HG03103 (cell line): ENCODE results near the gene RIT1.

ENCODE experiments used
- ATAC-seq: cut with Tn5 transposase; IDR thresholded peaks from one replicate; pipeline ENCODE4 v1.9.1; 2021; ENCODE audit warnings: low read depth; ENCODE audit not compliant: unreplicated experiment

RIT1 gene, protein sequence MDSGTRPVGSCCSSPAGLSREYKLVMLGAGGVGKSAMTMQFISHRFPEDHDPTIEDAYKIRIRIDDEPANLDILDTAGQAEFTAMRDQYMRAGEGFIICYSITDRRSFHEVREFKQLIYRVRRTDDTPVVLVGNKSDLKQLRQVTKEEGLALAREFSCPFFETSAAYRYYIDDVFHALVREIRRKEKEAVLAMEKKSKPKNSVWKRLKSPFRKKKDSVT

DNA sequence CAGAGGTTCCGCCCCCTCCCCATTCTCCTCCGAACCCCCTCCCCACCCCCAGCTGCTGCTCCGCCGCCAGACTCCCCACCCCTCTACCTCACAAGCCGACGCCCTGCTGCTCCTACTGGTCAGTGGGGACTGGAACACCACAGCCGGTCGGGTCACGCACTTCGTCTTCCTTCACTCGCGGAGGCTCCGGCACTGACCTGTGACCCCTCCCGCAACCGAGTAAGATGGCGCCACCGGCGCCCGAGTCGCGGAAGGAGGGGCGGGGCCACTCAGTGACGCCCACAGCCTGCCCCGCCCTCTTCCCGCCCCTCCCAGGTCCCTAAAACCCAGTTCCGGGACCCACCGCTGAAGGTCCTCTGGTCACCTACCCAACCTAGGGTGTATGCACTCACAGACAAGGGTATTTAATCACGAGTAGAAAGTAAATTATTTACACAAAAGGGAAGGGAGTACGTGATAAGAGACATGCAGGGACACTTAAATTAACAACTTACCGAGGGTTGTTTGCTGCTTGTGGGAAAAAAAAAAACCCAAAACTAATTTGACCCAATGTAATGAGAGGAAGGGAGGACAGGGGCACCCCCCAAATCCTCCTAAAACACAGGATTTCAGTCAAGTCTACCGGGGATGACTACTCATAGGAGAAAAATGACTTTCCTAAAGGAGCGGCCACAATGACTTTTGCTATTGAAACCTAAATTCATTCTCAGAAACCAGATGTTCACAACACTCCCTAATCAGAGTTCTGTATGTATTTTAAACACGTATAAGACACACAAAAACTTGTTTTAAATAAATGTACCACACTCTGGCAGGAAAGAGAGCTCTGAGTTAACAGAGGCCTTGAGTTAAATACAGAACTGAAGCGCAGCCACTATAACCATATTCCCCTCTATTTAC lies at the start of gene RIT1:
Gene RIT1, minus strand, starts transcription at position 194 of the 900 bp plus-strand sequence. CDS start 588 bp downstream, outside the sequence.
- ATAC-seq = no peak

DNA sequence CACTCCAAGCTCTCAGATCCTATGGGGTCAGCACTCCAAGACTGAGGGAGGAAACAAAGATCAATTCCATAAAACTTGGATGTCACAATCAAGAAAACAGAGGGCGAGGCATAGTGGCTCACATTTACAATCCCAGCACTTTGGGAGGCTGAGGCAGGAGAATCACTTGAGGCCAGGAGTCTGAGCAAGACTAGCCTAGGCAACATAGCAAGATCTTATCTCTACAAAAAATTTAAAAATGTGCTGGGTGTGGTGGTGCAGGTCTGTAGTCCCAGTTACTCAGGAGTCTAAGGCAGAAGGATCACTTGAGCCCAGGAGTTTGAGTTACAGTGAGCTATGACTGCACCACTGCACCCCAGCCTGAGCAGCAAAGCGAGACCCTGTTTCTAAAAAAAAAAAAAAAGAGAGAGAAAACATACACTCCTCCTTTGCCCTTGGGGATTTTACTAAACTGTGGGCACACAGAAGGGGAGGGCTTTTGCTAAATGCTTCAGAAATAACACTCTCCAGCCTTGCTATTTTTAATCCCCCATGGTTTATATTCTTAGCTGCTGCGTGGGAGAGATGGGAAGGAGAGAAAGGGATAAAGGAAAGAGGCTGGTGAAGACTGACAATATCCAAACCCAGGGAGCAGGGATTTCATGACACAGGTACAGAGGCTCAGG lies 49.1 kb upstream of the RIT1 start:
- no peak for ATAC-seq

DNA sequence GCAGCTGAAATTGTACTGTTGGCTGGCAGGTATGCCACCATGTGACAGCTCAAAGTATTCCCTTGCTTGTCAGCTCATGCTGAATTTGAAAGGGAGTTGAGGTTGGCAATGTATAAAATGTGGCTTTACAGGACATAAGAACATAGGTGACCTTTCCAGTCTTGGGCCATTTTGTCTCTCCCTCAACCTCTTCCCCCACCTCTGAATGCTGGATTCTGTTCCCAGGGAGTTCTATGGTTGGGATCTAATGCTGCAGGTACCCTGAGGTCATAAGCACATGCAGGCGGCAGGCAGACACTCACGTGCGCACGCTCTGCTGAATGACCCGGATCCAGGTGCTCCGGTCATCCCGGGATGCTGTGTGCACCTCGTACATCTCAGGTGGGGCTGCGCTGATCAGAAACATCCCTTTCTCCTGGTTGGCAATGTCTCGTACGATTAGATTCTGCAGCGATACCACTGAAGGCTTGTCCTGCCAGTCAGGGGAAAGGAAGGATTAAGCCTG lies 46.3 kb upstream of the RIT1 start:
- ATAC-seq = no peak

DNA sequence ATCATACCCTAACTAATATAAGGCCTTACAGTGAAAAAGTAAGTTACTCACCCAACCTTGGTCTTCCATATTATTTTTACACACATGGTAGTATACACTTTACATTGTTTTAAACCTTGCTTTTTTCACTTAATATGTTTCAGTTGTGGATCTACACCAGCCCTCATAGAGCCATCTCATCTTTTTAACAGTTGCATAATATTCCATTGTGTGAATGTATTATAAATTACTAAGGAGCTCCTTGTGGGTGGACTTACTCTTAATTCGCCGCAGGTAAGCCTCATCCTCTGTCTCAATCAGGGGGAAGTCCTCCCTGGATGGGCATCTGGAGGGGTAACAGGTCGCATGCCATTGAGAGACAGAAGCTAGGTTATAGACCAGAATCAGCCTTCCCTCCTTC lies 43.5 kb upstream of the RIT1 start:
- no peak for ATAC-seq

DNA sequence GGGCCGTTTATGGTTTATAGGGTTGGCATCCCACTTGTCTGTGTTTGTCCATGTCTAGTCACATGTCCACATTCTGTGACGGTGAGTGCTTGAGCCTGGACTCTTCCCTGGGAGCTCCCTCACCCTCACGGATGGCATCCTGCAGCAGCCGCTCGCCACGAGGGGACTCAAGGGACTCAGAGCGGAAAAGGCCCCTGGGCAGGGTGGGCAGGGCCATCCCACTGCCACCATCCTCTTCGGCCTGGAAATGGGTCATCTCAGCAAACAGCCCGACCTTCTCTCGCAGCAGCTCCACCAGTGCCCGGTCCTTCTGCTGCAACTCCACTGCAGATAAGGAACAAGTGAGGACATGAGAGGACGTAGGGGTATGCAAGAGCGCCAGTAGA lies 41.3 kb upstream of the RIT1 start:
- no peak for ATAC-seq

DNA sequence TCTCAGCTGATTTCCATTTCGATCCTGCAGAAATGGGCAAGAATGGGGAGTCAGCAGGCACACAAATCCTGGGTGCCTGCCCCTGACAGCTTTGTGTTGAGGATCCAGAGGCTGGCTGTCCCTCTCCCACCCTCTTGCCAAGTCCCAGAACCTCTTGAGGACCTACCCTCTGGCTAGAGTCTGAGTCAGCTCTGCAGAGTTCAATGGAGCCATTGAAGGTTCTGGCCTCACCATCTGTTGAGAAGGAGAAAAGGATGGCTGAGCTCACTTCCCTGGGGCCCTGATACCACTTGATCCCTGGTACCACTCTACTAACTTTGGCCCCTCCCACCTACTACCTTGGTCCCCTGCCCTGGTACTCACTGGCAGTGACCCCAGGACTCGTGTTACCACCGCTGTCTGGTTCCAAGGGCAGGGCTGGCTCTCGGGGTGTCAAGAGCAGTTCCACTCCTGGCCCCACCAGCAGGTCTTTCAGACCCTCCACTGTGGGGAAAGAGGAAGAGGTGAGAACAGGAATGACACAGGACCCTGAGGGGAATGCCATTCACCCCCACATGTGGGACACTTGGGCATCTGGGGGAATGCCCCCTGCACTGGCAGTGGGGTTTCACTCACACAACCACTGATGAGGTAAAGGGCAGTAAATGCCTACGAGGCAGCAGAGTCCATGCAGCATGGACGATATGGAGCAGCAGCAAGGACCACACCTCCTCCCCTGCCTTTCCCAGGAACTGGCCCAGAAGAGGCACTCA lies 40.8 kb upstream of the RIT1 start:
- ATAC-seq = no peak

DNA sequence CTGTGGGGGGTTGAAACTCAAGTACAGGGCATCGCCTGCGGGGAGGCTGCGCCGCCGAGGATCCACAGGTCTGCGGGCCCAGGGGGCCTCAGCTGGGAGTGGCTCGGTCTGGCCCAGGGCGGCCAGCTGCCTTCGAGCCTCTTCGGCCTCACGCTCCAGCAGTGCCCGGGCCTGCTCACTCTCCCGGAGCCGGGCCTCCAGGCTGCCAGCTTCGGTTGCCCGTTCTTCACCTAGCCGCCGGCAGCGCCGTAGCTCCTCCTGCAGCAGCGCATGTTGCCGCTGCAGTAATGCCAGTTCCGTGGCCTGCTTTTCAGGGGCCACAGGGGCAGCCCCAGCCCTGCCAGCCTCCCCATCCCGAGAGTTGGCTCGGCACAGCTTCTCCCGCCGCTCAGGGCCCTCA lies 39.7 kb upstream of the RIT1 start:
- ATAC-seq = no peak

DNA sequence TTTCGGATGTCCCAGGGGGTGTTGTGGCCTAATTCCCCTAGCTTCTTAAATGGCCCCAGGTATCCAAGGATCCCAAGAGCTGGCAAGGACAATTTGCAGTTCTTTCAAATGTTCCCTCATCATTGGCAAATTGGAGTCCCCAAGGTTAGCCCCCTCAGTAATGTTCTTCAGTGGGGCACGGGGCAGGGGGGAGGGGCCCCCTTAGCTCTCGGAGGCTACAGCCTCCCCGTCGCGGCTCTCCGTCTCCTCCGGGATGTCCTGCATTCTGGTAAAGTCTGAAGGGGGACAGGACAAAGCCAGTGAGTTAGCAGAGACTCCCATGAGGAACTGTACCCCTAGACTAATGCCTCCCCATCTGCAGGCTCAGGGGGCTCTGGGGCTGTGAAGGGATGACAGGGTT lies 36.6 kb upstream of the RIT1 start:
- no peak for ATAC-seq

DNA sequence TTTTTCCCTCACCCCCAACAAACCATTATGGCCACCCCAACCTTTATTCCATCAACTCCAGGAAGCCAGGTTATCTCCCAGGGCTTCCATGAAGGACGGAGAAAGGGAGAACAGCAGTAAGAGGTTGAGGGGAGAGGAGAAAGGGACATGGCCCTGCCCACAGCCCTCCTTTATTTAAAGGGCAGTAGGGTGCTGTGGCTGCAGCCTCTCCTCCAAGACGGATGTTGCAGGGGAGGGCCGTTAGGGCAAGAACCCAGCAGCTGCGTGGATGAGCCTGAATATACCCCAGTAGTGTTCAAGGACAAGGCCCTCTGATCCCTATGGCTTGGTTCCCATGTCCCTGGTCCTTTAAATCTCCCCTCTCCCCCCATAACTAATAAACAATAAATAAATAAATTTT lies 36.1 kb upstream of the RIT1 start:
- ATAC-seq = no peak

DNA sequence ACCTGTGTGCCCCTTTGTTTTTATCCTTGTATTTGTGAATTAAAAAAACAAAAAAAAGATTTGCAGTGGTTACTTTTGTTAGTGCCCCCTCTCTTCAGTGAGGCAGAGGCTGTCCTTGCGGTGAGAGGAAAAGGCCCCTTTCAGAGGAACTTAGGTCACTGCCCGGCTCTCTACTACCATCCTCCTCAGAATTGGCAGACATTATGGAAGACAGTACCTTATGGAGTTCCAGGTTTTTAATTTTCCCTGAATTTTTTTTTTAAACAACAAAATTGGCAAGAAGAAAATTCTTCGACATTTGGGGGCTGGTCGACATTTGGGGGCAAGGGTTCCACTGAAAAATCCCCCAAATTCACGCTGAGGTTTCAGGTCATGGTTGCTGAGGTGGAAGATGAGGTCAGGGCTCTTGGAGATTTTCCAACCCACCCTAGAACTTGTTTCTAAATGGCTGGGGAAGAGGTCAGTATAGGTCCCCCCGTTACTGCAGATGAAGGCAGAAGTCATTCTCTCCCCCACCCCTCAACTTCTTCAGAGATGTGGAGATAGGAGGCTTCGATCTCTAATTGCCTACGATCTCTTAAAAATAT lies 35.6 kb upstream of the RIT1 start:
- peak; percentile 7 for ATAC-seq

DNA sequence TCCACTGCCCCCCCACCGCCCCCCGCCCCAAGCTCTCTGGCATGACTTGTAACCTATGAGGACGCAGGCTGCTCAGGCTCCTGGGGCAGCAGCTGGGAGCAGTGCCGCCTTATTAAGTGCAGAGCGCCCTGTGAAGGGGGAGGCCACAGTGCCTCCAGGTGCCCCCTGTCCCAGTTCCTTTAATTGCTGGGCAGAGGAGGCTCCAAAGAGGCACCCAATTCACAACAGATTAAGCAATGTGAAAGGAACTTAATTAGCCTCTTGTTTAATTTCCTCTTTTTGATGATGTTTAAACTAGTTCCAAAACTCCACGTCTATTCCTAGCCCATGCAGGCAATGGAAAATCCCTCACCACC lies 33.3 kb upstream of the RIT1 start:
- no peak for ATAC-seq

DNA sequence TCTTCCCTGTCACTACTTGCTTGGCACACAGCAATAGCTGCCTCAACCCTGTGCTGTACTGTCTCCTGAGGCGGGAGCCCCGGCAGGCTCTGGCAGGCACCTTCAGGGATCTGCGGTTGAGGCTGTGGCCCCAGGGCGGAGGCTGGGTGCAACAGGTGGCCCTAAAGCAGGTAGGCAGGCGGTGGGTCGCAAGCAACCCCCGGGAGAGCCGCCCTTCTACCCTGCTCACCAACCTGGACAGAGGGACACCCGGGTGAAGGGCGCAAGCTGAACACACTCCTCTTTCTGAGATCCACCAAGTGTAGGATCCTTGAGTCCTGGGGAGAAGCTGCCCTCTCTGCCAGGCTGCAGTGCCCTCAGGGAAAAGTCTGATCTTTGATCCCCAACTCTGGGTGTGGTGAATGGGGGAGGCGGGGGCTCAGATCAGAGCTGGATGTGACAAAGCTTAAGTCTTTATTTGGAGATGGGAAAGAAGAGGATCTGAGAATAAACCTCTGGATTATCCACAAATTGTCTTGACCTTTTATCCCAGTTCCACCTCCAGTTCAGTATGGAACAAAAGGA lies 31.5 kb upstream of the RIT1 start:
- ATAC-seq = no peak

DNA sequence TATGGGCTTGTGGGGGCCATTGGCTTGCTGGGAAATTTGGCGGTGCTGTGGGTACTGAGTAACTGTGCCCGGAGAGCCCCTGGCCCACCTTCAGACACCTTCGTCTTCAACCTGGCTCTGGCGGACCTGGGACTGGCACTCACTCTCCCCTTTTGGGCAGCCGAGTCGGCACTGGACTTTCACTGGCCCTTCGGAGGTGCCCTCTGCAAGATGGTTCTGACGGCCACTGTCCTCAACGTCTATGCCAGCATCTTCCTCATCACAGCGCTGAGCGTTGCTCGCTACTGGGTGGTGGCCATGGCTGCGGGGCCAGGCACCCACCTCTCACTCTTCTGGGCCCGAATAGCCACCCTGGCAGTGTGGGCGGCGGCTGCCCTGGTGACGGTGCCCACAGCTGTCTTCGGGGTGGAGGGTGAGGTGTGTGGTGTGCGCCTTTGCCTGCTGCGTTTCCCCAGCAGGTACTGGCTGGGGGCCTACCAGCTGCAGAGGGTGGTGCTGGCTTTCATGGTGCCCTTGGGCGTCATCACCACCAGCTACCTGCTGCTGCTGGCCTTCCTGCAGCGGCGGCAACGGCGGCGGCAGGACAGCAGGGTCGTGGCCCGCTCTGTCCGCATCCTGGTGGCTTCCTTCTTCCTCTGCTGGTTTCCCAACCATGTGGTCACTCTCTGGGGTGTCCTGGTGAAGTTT lies 30.8 kb upstream of the RIT1 start:
- ATAC-seq = no peak

DNA sequence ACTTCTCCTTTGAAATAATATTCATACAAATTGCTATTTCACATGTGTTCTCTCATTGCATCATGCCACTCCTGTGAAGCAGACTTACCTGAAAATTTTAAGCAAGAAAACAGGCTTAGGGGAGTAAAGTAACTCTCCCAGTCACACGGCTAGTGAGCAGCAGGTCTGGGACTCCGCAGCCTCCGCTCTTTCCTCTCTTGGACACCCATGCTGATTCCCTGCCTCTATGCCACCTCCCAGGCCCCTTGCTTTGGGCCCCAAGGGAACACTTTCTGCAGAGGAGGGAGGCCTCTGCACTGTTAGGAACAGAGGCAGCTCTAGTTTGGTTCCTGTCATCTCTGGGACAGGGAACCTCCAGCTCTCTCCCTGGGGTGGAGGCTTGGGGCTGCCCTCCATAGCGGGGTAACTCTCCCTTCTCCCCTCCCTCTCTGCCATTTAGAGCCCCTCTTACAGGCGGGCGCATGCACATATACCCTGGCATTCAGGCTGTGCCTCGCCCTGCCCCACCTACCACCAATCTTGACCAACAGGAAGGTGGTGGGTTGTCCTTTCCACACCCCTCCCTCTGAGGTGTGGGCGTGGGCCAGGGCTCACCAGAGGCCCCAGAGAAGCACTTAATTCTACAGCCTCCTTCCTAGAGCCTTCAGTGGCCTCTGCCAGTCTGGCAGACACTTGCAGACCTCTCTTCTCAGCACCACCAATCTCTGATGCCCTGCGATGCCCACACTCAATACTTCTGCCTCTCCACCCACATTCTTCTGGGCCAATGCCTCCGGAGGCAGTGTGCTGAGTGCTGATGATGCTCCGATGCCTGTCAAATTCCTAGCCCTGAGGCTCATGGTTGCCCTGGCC lies 30.1 kb upstream of the RIT1 start, which contains the start of gene RXFP4:
Gene RXFP4, plus strand, starts transcription at position 646 of the 852 bp plus-strand sequence. Its CDS starts 72 bp downstream, at position 718.
- ATAC-seq = no peak

DNA sequence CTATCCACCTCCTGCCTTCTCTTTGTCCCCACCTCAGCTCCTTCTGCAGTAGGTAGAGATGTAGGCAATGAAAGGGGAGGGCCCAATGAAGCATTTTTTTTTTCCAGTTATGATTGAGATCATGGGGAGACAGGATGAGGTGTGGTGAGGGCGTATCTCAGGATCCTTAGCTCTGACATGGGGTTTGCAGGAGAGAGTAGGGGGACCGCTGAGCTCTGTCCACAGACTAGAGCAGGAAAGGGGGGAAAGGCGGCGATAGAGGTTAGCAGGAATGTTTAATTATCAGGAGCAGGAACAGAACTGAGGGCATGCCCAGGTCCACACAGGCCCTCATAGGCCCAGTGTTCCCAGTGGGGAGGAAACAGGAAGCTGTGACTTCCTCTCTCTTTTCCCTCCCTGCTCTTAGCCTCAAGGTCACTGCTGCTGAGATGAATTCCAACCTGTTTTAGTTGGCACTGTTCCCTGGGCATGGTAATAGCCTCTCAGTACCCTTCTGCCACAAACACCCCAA lies 29.4 kb upstream of the RIT1 start:
- no peak for ATAC-seq

DNA sequence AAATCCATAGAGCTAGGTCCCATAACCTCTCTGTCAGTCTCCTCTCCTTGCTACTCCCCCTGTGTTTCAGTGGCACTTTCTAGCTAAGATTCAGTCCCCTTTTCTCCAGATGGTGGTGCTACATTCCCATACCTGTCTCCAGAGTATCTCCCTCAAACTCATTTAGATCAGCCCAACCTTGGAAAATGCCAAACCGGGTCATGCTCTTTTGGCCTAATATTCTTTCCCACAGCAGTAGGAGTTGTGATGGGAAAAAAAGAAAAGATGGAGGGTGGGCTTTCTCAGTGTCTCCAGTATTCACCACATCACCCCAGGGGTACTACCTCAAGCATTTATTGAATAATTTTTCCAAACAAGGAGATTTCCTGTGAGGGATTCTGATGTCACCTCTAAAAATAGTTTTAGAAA lies 27.1 kb upstream of the RIT1 start:
- no peak for ATAC-seq

DNA sequence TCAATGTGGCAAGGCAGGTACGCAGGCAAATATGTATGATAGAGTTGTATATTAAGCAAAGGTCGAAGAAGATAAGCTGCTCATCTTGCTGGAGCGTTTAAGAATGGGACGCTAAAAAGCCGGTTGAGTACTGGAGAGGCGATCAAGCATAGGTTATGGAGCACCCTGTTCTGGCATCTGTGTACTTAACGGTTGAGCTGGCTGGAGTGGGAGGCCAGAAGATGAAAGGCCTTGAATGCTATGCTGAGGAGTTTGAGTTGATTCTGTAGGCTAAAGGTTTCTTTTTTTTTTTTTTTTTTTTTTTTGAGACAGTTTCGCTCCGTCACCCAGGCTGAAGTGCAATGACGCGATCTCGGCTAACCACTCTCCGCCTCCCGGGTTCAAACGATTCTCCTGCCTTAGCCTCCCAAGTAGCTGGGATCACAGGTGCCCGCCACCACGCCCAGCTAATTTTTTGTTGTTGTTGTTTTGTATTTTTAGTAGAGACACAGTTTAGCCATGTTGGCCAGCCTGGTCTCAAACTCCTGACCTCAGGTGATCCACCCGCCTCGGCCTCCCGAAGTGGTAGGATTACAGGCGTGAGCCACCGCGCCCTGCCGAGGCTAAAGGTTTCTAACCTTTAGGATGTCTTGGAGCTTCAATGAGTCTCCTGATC lies 23.9 kb upstream of the RIT1 start:
- ATAC-seq = no peak
